Measurements from ENCODE around the gene ZBED5. TPM values are rescaled to one million over a fixed set of nuclear protein-coding genes. Genes with fewer than 3 reads are reported as not detected.
"Not testable (repeated sequence)": the region's sequence is repeated elsewhere in the genome, so short reads cannot be mapped to it uniquely, and the experiment has no call there.

The ZBED5 gene
- total RNA-seq, 2 experiments from 2014 or later = 34.6 to 36.2 TPM

GRCh38 chr11:10890083-10890482, 32.2 kb upstream of the ZBED5 start:
- H3K27ac Mint-ChIP-seq, H3K4me3 Mint-ChIP-seq, H3K36me3 Mint-ChIP-seq, H3K27me3 Mint-ChIP-seq, DNase-seq, H3K4me1 Mint-ChIP-seq: not testable (repeated sequence)
- peaks cover 11% of the 10 kb centered on the region for H3K9me3 Mint-ChIP-seq

GRCh38 chr11:10887307-10887706, 29.5 kb upstream of the ZBED5 start:
- peaks cover 5% of the 10 kb centered on the region for H3K27me3 Mint-ChIP-seq
- DNase-seq = no peak
- H3K4me3 Mint-ChIP-seq = no peak overlapping the region
- H3K9me3 Mint-ChIP-seq = peaks cover 18% of the 10 kb centered on the region
- H3K27ac Mint-ChIP-seq = no peak overlapping the region
- no peaks in the 10 kb centered on the region for H3K4me1 Mint-ChIP-seq
- peaks cover 7% of the 10 kb centered on the region for H3K36me3 Mint-ChIP-seq

- Mint-ChIP-seq H3K27me3 (peaks cover 5% of the 10 kb centered on the region), H3K4me3 (no peak overlapping the region), H3K9me3 (peaks cover 18% of the 10 kb centered on the region), H3K36me3 (peaks cover 7% of the 10 kb centered on the region), H3K4me1 (no peaks in the 10 kb centered on the region), H3K27ac (no peak overlapping the region)
- DNase-seq = no peak
Observed at GRCh38 chr11:10886652-10887250, 28.9 kb upstream of the ZBED5 start.

GRCh38 chr11:10885703-10886363, 28.0 kb upstream of the ZBED5 start:
- Mint-ChIP-seq H3K36me3 (peaks cover 7% of the 10 kb centered on the region), H3K9me3 (peaks cover 17% of the 10 kb centered on the region), H3K27ac (no peak overlapping the region), H3K27me3 (peaks cover 5% of the 10 kb centered on the region), H3K4me1 (no peaks in the 10 kb centered on the region), H3K4me3 (no peak overlapping the region)
- no peak for DNase-seq

GRCh38 chr11:10884292-10884691, 26.4 kb upstream of the ZBED5 start:
- not testable (repeated sequence) for H3K36me3 Mint-ChIP-seq, H3K4me1 Mint-ChIP-seq, H3K4me3 Mint-ChIP-seq, H3K27me3 Mint-ChIP-seq, H3K27ac Mint-ChIP-seq, H3K9me3 Mint-ChIP-seq, DNase-seq

GRCh38 chr11:10881892-10882291, 24.0 kb upstream of the ZBED5 start:
- no peak overlapping the region for H3K4me3 Mint-ChIP-seq
- no peaks in the 10 kb centered on the region for H3K27me3 Mint-ChIP-seq

GRCh38 chr11:10878408-10879214, 20.8 kb upstream of the ZBED5 start:
- peaks cover 4% of the 10 kb centered on the region for H3K9me3 Mint-ChIP-seq
- no peaks in the 10 kb centered on the region for H3K27me3 Mint-ChIP-seq
- peaks cover 17% of the 10 kb centered on the region for H3K36me3 Mint-ChIP-seq
- no peak for DNase-seq
- H3K27ac Mint-ChIP-seq = no peak overlapping the region
- no peak overlapping the region for H3K4me3 Mint-ChIP-seq
- H3K4me1 Mint-ChIP-seq = peaks cover 18% of the 10 kb centered on the region

More at GRCh38 chr11:10881892-10882291, 24.0 kb upstream of the ZBED5 start:
- Mint-ChIP-seq H3K36me3 (peaks cover 8% of the 10 kb centered on the region), H3K27ac (no peak overlapping the region), H3K4me1 (peaks cover 12% of the 10 kb centered on the region), H3K9me3 (peaks cover 7% of the 10 kb centered on the region)
- DNase-seq = no peak

GRCh38 chr11:10876158-10876557, 18.3 kb upstream of the ZBED5 start:
- Mint-ChIP-seq H3K9me3 (peaks cover 19% of the 10 kb centered on the region), H3K36me3 (peaks cover 37% of the 10 kb centered on the region), H3K27ac (no peak overlapping the region), H3K4me3 (no peak overlapping the region), H3K27me3 (no peaks in the 10 kb centered on the region), H3K4me1 (peaks cover 20% of the 10 kb centered on the region)
- DNase-seq = no peak

- no peak for DNase-seq
- Mint-ChIP-seq H3K9me3 (peaks cover 20% of the 10 kb centered on the region), H3K4me1 (peaks cover 21% of the 10 kb centered on the region), H3K27ac (no peak overlapping the region), H3K27me3 (no peaks in the 10 kb centered on the region), H3K4me3 (no peak overlapping the region), H3K36me3 (peaks cover 39% of the 10 kb centered on the region)
Observed at GRCh38 chr11:10875430-10876021, 17.7 kb upstream of the ZBED5 start.

GRCh38 chr11:10872097-10872496, 14.2 kb upstream of the ZBED5 start:
- Mint-ChIP-seq H3K27me3 (no peaks in the 10 kb centered on the region), H3K36me3 (peaks cover 34% of the 10 kb centered on the region), H3K27ac (no peak overlapping the region), H3K4me1 (peaks cover 15% of the 10 kb centered on the region), H3K4me3 (no peak overlapping the region), H3K9me3 (peaks cover 20% of the 10 kb centered on the region)
- DNase-seq = no peak

GRCh38 chr11:10868352-10868751, 10.5 kb upstream of the ZBED5 start:
- DNase-seq = no peak
- peaks cover 23% of the 10 kb centered on the region for H3K36me3 Mint-ChIP-seq
- H3K27ac Mint-ChIP-seq = no peak overlapping the region
- peaks cover 19% of the 10 kb centered on the region for H3K9me3 Mint-ChIP-seq
- no peaks in the 10 kb centered on the region for H3K27me3 Mint-ChIP-seq
- H3K4me3 Mint-ChIP-seq = no peak overlapping the region
- peaks cover 18% of the 10 kb centered on the region for H3K4me1 Mint-ChIP-seq

- Mint-ChIP-seq H3K27ac (no peak overlapping the region), H3K4me1 (peaks cover 23% of the 10 kb centered on the region), H3K36me3 (peaks cover 10% of the 10 kb centered on the region), H3K27me3 (no peaks in the 10 kb centered on the region), H3K9me3 (peaks cover 9% of the 10 kb centered on the region), H3K4me3 (no peak overlapping the region)
- DNase-seq = no peak
Observed at GRCh38 chr11:10866893-10867331, 9.1 kb upstream of the ZBED5 start.

- peak overlapping the region; percentile 29 for H3K27ac Mint-ChIP-seq
- DNase-seq = no peak
- H3K4me1 Mint-ChIP-seq = peaks cover 21% of the 10 kb centered on the region
- H3K4me3 Mint-ChIP-seq = no peak overlapping the region
- H3K36me3 Mint-ChIP-seq = peaks cover 6% of the 10 kb centered on the region
- peaks cover 6% of the 10 kb centered on the region for H3K9me3 Mint-ChIP-seq
- no peaks in the 10 kb centered on the region for H3K27me3 Mint-ChIP-seq
Observed at GRCh38 chr11:10865837-10866270, 8.0 kb upstream of the ZBED5 start.

GRCh38 chr11:10864688-10865087, 6.8 kb upstream of the ZBED5 start:
- H3K9me3 Mint-ChIP-seq = peaks cover 6% of the 10 kb centered on the region
- peaks cover 31% of the 10 kb centered on the region for H3K4me1 Mint-ChIP-seq
- peaks cover 14% of the 10 kb centered on the region for H3K36me3 Mint-ChIP-seq
- H3K4me3 Mint-ChIP-seq = no peak overlapping the region
- no peak overlapping the region for H3K27ac Mint-ChIP-seq
- no peaks in the 10 kb centered on the region for H3K27me3 Mint-ChIP-seq
- no peak for DNase-seq

GRCh38 chr11:10862446-10862845, 4.6 kb upstream of the ZBED5 start:
- no peak overlapping the region for H3K4me3 Mint-ChIP-seq
- no peak for DNase-seq
- H3K36me3 Mint-ChIP-seq = peaks cover 14% of the 10 kb centered on the region
- no peak overlapping the region for H3K27ac Mint-ChIP-seq
- H3K27me3 Mint-ChIP-seq = no peaks in the 10 kb centered on the region
- H3K9me3 Mint-ChIP-seq = peaks cover 6% of the 10 kb centered on the region
- H3K4me1 Mint-ChIP-seq = peaks cover 27% of the 10 kb centered on the region

Measured in activated naive CD8-positive, alpha-beta T cell treated with anti-CD3 and anti-CD28 coated beads for 36 hours (primary cell).